RPMI7951 (cell line): ENCODE results near the gene SUV39H2. TPM values are rescaled to one million over a fixed set of nuclear protein-coding genes. Genes with fewer than 3 reads are reported as not detected.
A peak's percentile ranks its signal among the peaks of the same experiment; 100 is the strongest.
"Not testable (repeated sequence)": the region's sequence is repeated elsewhere in the genome, so short reads cannot be mapped to it uniquely, and the experiment has no call there.

Experiments
- DNase-seq: peaks from one replicate; pipeline ENCODE4 v3.0.0-alpha.2; 2012; ENCODE audit warnings: low read depth
- total RNA-seq: library from RNA; depleted of rRNA; stranded (reverse); fragments of >200 nt; shearing (Covaris generic); gene quantifications from 2 replicates; pipeline ENCODE4 v1.2.3, GENCODE V29; 2014

SUV39H2 gene
- total RNA-seq, 1 experiment from 2014 or later = 48.5 TPM

DNA sequence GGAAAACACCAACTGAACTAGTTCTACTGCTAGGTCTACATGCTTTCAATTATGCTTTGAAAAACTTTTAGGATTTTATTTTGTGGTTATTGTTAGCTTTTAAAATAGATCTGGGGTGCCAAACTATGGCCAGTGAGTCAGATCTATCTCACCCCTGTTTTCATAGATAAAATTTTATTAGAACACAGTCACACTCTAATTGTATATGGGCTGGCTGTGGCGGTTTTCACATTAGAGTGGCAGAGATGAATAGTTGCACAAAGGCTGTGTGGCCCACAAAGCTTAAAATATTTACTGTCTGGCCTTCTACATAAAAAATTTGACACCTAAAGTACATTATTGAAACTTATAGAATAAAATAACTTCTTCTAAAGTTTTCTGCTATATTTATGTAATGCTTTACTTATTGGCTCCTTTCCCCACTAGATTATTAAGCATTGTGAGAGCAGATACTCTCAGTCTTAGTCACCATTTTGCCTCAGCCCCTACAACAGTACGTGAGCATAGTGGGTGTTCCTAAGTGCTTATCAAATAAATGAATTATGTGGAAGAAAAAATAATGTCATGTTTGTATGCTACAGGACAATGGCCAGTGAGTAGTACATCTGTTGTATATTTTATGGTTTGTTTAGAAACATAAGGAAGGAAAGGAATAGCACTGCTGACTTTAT lies 5.4 kb upstream of the SUV39H2 start:
- DNase-seq = peak; percentile 18

DNA sequence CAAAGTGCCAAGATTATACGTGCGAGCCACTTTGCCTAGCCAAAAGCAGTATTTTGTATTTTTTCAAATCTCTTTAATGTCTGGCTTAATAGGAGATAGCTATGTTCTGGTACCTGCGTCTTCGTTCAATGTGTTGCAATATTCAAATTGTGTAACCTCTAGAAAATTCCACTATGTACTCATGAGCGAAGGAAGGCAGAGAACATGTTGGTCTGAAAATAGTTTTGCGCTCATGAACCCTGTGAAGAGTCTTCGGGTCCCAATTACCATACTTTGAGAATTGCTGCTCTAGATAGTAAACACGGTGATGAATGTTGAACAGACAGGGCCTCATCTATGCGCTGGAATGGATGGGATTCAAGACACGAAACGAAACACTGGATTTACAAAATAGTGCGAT lies 2.7 kb upstream of the SUV39H2 start:
- DNase-seq = no peak

DNA sequence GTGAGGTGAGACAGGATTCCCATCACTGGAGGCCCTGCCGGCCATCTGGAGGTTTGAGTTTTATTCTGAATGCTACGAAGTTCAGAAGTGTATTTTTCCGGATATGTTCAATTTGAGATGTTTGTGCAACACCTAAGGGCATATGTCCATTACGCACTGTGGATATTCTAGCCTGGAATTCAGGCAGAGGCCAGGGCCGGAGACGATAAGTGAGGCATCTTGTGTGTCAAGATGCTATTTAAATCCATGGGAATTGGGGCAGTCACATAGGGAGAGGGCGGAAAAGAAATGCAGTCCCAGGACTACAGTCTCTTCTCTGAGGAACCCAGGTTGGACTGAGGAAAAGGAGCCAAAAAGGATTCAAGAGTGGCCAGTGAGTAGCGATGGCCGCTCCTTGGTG lies 1.9 kb upstream of the SUV39H2 start:
- no peak for DNase-seq

DNA sequence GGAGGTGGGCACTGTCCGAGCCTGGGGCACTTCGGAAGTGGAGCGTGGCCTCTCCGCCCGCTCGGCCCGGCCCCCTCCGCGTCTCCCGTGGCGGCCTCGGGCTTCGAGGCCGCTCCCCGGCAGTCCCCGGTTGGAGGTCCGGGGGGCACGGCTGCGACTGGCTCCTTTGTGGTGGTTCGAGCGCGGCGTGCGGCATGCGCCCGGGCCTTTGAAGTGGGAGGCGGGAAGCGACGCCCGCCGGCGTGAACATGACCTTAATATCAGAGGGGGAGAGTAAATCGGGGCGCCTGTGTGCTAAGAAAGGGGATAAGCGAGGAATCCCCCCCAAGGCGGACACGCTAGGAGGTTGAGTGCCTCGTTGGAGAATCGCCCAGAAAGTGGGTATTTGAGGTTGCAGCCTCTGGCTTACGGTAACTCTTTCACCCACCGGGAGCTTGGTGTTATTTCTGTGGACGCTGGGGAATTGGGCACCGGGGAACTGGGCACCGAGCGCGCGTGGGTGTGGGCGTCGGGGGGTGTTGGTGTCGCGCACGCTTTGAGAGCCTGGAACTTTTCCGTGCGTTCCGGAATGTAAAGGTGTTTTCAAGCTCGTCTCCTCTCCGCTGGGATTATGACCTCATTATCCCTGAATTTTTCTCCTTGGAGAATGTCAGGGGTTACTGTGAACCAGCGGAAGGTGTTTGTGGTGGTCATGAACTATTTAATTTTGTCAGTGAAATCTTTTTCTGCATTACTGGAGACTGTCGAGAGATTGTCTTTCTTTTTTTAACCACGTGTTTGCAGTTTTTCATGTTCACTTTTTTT lies 660 bp downstream of the SUV39H2 start:
- peak; percentile 17 for DNase-seq

DNA sequence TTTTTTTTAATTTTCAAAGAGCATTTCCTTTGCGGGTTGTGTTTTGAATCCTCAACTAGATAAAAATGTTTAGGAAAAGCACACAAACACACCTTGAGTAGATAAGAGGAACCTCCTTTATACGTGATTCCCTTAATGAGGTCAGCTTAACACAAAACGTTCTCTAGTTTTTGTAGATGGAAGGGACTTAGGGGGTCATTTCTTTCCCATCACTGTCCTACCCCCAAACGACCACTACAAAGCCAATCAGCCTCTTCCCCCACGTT lies 1.2 kb downstream of the SUV39H2 start:
- no peak for DNase-seq

DNA sequence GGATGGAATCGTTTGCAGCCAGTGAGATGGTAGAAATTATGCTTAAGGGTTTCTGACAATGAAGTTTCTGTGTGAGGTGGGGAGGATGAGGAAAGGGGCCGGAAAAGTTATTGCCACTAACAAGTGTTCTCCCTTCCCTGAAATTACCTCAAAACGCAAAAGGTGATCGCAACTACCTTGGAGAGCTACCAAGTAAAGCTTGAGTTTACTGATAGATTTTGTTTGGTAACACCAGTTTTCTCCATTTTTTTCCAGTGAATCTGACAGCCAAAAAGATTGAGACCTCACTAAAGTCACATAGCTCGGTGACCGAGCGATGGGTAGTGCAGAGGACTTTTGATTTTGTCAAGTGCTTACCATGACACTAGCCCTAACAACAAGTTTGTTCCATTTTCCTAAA lies 1.6 kb downstream of the SUV39H2 start:
- no peak for DNase-seq

DNA sequence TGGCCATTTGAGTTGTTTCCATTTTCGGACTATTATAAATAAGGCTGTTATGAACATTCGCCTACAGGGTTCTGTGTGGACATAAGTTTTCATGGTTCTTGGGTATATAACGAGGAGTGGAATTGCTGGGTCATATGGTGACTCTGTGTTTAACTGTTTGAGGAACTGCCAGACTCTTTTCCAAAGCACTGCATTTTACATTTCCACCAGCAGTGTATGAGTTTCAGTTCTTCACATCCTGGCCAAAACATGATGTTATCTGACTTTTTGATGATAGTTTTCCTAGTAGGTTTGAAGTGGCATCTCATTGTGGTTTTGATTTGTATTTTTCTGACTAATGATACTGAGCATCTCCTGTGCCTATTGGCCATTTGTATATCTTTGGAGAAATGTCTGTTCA lies 5.4 kb downstream of the SUV39H2 start:
- DNase-seq = no peak

DNA sequence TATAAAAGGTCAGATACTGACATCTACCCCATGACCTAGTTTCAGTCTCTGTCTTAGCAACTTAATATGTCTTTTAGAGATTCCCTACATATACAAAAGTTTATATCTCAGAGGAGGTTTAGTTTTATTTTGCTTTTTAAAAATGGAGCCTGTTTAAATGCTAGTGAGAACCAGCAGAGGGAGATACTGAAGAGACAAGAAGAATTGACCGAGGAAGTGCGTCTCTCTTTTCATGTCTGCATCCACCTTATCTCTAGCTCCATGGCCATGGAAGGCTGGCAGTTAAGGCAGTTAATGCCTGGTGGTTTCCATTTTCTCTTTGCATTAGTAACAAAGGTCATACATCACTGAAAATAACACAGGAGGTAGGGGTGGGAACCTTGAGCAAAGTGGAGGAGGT lies 10.7 kb downstream of the SUV39H2 start:
- DNase-seq = peak; percentile 18

DNA sequence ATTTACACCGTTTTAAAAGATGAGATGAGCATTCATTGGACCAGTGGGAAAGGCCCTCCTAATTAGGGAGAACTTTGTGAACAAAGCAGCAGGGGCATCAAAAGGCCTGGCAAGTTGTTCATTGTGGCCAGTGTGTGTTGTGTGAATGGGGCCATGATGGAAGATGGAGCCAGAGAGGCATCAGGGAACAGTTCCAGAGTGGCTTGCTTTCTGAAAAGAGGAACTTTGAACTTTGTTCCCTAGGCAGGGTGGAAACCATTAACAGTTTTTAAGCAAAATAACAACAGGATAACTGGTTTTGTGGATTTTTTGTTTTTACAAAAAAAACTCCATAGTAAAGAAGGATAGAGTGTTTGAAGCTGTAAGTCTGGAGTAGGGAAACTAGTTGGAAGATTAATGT lies 12.5 kb downstream of the SUV39H2 start:
- DNase-seq = no peak

DNA sequence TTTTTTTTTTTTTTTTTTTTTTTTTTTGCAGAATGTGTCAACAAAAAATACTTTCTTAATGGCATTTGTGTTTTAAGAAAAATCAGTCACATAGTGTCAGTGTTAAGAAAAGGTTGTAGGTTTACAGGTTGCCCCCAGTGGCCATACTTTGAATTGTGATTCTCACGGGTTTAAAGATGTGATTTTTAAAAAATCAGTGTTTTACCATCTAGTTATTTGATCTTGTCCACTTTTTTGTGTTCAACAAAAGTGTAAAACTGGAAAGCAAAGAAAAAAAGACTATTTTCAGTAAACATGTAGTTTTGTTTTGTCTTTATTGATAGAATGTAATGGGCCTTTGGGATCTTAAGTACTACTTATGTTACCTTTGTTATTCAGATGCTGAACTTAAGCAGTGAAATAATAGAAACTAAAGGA lies 25.7 kb downstream of the SUV39H2 start:
- peak; percentile 51 for DNase-seq

DNA sequence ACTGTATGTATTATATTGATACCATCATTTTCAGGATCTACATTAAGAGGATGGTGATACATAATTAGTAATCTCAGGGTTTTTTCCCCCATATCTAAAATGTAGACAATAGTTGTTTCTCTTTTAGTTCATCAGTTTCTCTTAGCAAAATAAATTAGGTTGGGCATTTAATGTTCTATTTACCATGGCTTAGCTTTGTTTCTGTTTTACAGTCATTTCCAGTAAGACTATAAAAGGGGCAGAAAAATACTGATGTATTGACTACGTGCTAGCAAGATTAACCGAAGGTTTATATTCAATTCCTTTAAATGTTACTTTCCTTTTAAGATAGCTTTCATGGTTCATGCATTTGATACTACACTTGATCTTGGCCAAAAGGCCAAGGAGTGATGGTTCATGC lies 26.2 kb downstream of the SUV39H2 start:
- DNase-seq = no peak

DNA sequence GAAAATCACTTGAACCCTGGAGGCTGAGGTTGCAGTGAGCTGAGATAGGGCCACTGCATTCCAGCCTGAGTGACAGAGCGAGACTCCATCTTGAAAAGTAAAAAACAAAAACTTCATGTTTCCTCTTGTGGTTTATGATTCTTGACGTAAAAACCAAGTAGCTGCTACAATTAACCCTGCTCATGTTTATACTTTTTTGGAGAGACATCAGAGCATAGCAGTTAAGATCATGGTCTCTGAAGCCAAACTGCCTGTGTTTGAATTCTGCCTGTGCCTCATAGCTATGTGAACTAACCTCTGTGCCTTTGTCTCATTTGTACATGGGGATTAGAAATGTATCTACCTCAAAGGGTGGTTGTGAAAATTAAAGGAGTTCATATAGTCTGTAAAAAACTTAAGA lies 27.2 kb downstream of the SUV39H2 start:
- no peak for DNase-seq

DNA sequence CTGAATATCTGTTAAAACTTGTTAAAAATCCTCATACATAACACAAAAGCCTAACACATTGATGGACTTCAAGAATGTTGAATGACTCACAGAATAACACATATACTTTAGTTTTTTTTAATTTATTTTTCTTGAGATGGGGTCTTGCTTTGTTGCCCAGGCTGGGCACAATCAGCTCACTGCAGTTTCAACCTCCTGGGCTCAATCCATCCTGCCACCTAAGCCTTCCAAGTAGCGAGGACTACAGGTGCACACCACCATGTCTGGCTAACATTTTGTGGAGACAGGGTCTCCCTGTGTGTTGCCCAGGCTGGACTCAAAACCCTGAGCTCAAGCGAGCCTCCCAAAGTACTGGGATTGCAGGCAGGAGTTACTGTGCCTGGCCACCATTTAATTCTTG lies 28.1 kb downstream of the SUV39H2 start:
- no peak for DNase-seq

DNA sequence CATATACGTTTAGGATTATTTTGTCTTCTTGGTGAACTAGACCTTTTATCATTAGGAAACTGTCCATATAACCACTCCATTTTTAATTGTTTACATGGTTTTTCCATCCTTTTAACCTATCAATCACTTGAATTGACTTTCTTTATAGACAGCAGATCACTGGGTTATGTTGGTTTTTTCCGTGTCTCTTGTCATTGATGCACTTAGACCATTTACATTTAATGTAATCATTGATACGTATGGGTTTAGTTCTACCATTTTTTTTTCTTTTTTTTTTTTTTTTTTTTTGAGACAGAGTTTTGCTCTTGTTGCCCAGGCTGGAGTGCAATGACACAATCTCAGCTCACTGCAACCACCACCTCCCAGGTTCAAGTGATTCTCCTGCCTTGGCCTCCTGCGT lies 28.9 kb downstream of the SUV39H2 start:
- not testable (repeated sequence) for DNase-seq

DNA sequence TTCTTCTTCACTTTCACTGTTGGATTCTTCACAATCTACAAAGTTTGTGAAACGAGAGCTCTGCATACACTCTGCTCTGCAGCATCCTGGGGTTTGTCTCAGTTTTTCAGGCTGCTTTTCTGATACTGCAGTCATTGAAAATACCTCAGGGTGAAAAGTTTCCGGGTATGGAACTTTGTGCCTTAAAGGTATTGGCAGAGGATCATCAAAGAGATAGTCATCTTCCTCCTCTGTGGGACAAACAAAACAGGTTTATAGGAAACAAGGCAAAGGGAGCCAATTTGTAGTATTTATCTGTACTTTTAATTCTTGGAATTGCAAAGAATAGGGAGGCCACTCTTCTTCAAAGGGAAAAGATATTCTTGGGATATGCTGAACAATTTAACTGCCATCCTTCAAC lies 30.4 kb downstream of the SUV39H2 start:
- DNase-seq = no peak

DNA sequence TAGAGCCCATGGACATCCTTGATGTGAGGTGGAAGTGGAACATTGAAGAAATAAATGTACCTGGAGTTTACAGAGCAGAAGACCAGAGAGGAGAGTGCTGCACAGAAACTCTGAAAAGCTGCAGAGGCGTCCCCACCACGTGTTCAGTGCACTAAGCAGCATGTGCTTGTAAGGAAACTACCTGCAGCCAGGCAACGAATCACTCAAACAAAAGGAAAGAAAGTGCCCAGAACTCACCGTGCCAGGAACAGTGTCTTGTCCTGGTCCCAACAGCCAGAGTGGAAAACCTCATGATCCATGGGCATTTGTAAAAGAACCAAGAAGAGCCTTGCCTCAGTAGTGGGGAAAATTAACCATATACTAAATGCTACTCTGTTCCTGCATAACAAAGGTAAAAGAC lies 32.3 kb downstream of the SUV39H2 start:
- no peak for DNase-seq

DNA sequence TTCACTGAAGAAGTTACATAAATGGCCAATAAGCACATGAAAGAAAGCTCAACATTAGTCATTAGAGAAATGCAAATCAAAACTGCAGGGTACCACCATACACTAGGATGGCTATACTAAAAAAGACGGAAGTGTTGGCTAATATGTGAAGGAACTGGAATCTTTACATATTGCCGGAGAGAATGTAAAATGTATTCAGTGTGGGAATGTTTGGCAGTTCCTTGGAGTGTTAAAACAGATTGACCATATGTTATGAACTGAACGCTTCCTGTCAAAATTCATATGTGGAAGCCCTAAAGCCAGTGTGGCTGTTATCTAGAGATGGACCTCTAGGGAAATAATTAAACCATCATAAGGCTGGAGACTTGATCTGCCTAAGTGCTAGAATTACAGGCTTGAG lies 33.1 kb downstream of the SUV39H2 start:
- no peak for DNase-seq

DNA sequence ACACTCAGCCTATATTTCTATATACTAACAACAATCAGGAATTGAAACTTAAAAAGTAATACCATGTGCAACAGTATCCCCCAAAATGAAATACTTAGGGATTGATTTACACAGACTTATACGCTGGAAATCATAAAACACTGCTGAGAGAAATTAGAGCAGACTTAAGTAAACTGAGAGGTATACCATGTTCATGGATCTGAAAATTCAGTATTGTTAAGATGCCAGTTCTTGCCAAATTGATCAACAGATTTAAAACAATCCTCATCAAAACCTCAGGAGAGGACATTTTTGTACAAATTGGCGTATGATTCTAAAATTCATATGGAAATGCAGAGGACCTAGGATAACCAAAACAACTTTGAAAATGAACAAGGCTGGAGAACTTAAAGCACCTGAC lies 37.9 kb downstream of the SUV39H2 start:
- DNase-seq = no peak

DNA sequence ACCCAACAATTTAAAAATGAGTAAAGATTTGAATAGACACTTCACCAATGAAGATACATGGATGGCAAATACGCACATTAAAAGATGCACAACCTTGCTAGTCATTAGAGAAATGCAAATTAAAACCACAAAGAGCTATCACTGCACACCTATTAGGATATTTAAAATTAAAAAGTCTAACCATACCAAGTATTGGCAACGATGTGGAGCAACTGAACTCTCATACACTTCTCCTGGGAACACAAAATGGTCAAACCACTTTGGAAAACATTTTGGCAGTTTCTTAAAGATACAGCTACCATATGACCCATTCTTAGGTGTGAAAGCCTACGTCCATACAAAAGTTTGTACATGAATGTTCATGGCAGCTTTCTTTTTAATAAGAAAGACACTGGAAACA lies 39.2 kb downstream of the SUV39H2 start:
- DNase-seq = no peak

DNA sequence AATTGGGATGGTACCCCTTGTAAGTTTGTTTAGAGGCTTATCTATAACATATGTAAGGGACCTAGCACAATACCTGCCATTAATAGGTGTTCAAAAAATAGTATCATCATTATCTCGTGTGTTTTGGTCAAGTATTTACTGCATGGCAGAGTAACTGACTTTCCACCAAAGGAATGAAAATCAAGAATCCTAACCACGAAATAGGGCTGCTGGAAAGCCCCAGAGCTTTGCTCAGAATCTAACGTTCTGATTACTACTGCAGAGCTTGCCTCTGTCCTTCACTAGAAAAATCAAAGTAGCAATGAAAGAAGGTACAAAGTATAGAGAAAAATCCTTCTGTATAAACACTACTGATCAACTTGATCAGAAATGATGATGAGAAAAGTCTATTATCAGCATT lies 40.3 kb downstream of the SUV39H2 start:
- DNase-seq = no peak

DNA sequence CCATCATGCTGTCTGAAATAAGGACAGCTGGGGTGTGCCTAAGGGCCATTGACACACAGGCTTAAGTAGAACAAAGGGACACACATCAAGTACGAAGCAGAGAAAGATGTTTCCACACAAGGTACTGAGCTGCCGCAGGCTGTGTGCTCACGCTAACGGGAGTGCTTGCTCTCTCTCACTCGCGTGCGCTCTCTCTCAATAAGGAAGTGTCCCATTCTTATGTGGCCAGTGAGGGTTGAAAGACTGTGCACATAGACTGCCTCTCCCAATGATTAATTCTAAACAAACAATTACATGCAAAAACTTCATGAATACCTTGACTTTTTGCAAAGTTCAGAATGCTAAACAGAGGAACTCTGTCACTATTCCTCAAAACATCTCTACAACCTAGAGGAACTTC lies 45.3 kb downstream of the SUV39H2 start:
- DNase-seq = no peak

DNA sequence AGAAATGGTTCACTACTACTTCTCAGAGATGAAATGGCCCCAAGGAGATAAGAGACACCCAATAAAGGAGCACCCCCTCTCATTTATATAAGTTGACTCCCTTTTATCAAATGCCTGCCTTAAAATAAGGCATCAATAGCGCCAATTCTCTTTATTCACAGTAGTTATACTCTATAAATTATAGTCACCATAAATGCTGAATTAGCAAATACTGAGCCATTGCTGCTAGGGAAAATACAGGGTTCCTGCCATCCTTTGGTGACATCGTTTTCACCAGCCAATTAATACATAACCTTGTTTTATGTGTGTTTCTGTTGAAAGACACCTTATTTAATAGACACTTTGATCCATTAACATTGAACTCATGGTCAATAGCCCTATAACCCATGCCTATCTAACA lies 46.6 kb downstream of the SUV39H2 start:
- DNase-seq = no peak

DNA sequence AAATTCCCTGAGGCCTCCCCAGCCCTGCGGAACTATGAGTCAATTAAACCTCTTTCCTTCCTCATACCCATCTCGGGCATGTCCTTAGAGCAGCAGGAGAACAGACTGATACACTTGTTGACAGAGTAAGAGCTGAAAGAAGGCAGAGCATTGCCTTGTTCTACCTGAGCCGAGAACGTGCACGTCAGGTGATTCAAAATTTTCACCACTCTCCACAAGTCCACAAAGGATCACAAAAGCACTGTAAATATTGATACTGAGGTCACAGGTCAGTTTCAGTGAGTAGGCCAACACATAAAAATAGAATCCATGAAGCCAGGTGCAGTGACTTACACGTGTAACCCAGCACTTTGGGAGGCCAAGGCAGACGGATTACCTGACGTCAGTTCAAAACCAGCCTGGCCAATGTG lies 47.4 kb downstream of the SUV39H2 start:
- no peak for DNase-seq
